GM12878 (cell line): ENCODE data around the gene THADA. TPM values are rescaled to one million over a fixed set of nuclear protein-coding genes. Genes with fewer than 3 reads are reported as not detected.

Experiments
- ATAC-seq: fragments of 200-7000 bp; cut with Tn5 transposase; 3 replicates; pipeline ENCODE4 v1.9.1; 2020; ENCODE audit warnings: mild to moderate bottlenecking, moderate library complexity
- BruUV-seq: library from RNA; stranded (reverse); fragments of 400-500 nt; replicated peaks from 2 replicates; lab custom pipeline; 2021; lab: Mats Ljungman, UMichigan
- CTCF ChIA-PET: fragments of 300-600 bp; sonication (Branson Sonifier 250); formaldehyde crosslinking; extraction: SDS; loops from one replicate; lab custom pipeline; 2021; ENCODE audit warnings: inconsistent platforms; lab: Yijun Ruan, JAX
- POLR2A ChIA-PET: fragments of 350-600 bp; formaldehyde crosslinking; extraction: SDS; loops from one replicate; lab custom pipeline; 2021; ENCODE audit warnings: inconsistent platforms; lab: Charles Lee
- RAD21 ChIA-PET: fragments of 300-600 bp; sonication (Branson Sonifier 250); formaldehyde crosslinking; loops from one replicate; lab custom pipeline; 2023; ENCODE audit warnings: antibody characterized with exemption; ENCODE audit not compliant: unreplicated experiment; lab: Charles Lee
- SMC1A ChIA-PET: fragments of 300-600 bp; sonication (Branson Sonifier 250); formaldehyde crosslinking; loops from one replicate; lab custom pipeline; 2023; ENCODE audit not compliant: unreplicated experiment, uncharacterized antibody; lab: Charles Lee
- DNase-seq: peaks from one replicate; pipeline ENCODE4 v3.0.0-alpha.2; 2011; ENCODE audit warnings: low read depth, low spot score
- FAIRE-seq: peaks from 3 replicates; lab custom pipeline; 2011; peaks lifted over from hg19 to GRCh38; lab: Jason Lieb, UNC
- H2AFZ ChIP-seq: 2 replicates; pipeline ENCODE4 v1.6.0; 2011; ENCODE audit warnings: low read depth, low read length, control low read depth; ENCODE audit not compliant: control insufficient read depth
- H3K27ac ChIP-seq: 2 replicates; pipeline ENCODE4 v1.5.1; 2011; ENCODE audit warnings: control low read depth; ENCODE audit not compliant: control insufficient read depth, insufficient read depth
- H3K27me3 ChIP-seq, 2 experiments: replicated peaks in 1 of 2; 2 replicates each; pipeline versions ENCODE4 v1.6.0 to v1.6.1; 2011; ENCODE audit warnings: low read length in 1 of 2; ENCODE audit not compliant: control insufficient read depth in 2 of 2, insufficient read depth in 2 of 2
- H3K36me3 ChIP-seq, 2 experiments: 2 replicates each; pipeline ENCODE4 v1.5.1; 2011; ENCODE audit warnings: low read length in 1 of 2; ENCODE audit not compliant: control insufficient read depth in 2 of 2, insufficient read depth in 2 of 2
- H3K4me1 ChIP-seq: 2 replicates; pipeline ENCODE4 v1.6.1; 2011; ENCODE audit warnings: mild to moderate bottlenecking, low read length, moderate library complexity, mixed read lengths; ENCODE audit not compliant: control insufficient read depth, insufficient read depth
- H3K4me2 ChIP-seq: 2 replicates; pipeline ENCODE4 v1.6.0; 2011; ENCODE audit warnings: control low read depth; ENCODE audit not compliant: control insufficient read depth, insufficient read depth
- H3K4me3 ChIP-seq: fragments of 200-600 bp; sonication (generic); 2 replicates; pipeline ENCODE4 v1.5.1; 2016
- H3K79me2 ChIP-seq: 2 replicates; pipeline ENCODE4 v1.6.0; 2011; ENCODE audit warnings: low read length; ENCODE audit not compliant: control insufficient read depth, insufficient read depth
- H3K9ac ChIP-seq: 2 replicates; pipeline ENCODE4 v1.8.0; 2011; ENCODE audit warnings: low read length, control low read depth, mixed read lengths; ENCODE audit not compliant: control insufficient read depth, insufficient read depth
- H3K9me3 ChIP-seq: replicated peaks from 3 replicates; pipeline ENCODE4 v1.5.1; 2011; ENCODE audit warnings: mild to moderate bottlenecking, low read length; ENCODE audit not compliant: control insufficient read depth, insufficient read depth
- H4K20me1 ChIP-seq: 2 replicates; pipeline ENCODE4 v1.6.0; 2011; ENCODE audit not compliant: control insufficient read depth, insufficient read depth
- ATF7 ChIP-seq: fragments of 450-650 bp; IDR thresholded peaks from 2 replicates; pipeline ENCODE4 v1.6.1; 2016; ENCODE audit warnings: low read depth, mild to moderate bottlenecking
- DPF2 ChIP-seq: fragments of 450-650 bp; IDR thresholded peaks from 2 replicates; pipeline ENCODE4 v1.6.1; 2017; ENCODE audit warnings: mild to moderate bottlenecking
- EGR1 ChIP-seq, 2 experiments: IDR thresholded peaks; 1 replicate in 1 of 2; 2 replicates in 1 of 2; pipeline ENCODE4 v1.6.1; 2011 to 2012; ENCODE audit warnings: low read depth in 2 of 2, low read length in 2 of 2, borderline replicate concordance in 1 of 2, mild to moderate bottlenecking in 1 of 2, moderate library complexity in 1 of 2
- HCFC1 ChIP-seq: fragments of 150-350 bp; IDR thresholded peaks from 2 replicates; pipeline ENCODE4 v1.6.1; 2014; ENCODE audit warnings: low read length
- HDGF ChIP-seq: fragments of 450-650 bp; IDR thresholded peaks from 2 replicates; pipeline ENCODE4 v1.6.1; 2016; ENCODE audit warnings: antibody characterized with exemption
- JUND ChIP-seq: IDR thresholded peaks from 2 replicates; pipeline ENCODE4 v1.6.1; 2012; ENCODE audit warnings: low read depth, mild to moderate bottlenecking, low read length, improper control_type of control experiment, moderate library complexity
- MEF2B ChIP-seq: fragments of 450-650 bp; IDR thresholded peaks from 2 replicates; pipeline ENCODE4 v1.6.1; 2018; ENCODE audit warnings: mild to moderate bottlenecking, moderate library complexity; ENCODE audit not compliant: partially characterized antibody, poor library complexity, severe bottlenecking
- MTA2 ChIP-seq: fragments of 450-650 bp; IDR thresholded peaks from 2 replicates; pipeline ENCODE4 v1.6.1; 2016; ENCODE audit warnings: low read depth, mild to moderate bottlenecking, moderate library complexity
- NBN ChIP-seq: fragments of 450-650 bp; IDR thresholded peaks from 2 replicates; pipeline ENCODE4 v1.6.1; 2016
- NR2C1 ChIP-seq: fragments of 450-650 bp; IDR thresholded peaks from 2 replicates; pipeline ENCODE4 v1.6.1; 2017; ENCODE audit warnings: antibody characterized with exemption, mild to moderate bottlenecking, moderate library complexity
- SUPT20H ChIP-seq: IDR thresholded peaks from 2 replicates; pipeline ENCODE4 v1.6.1; 2011; ENCODE audit warnings: low read depth, mild to moderate bottlenecking, low read length, moderate library complexity, borderline replicate concordance; ENCODE audit not compliant: control insufficient read depth
- WRNIP1 ChIP-seq: IDR thresholded peaks from 2 replicates; pipeline ENCODE4 v1.6.1; 2011; ENCODE audit warnings: low read depth, low read length, improper control_type of control experiment, borderline replicate concordance
- ZNF274 ChIP-seq: IDR thresholded peaks from one replicate; pipeline ENCODE4 v1.8.0; 2011; ENCODE audit not compliant: insufficient read length, insufficient read depth
- WGBS: methylation state at CpG from one replicate; pipeline ENCODE4 v1.1.6; 2016; ENCODE audit warnings: low lambda C conversion rate; ENCODE audit not compliant: insufficient replicate concordance, insufficient coverage; ENCODE audit errors: missing lambda C conversion rate; 5-methylcytosine and 5-hydroxymethylcytosine counted together
- in situ Hi-C: fragments of 300-500 bp; cut with MboI; formaldehyde crosslinking; loops from 9 replicates; pipeline ENCODE4 v1.14.3; 2018; ENCODE audit warnings: mixed read lengths
- intact Hi-C: fragments of 100-400 bp; cut with micrococcal nuclease; formaldehyde crosslinking; loops from one replicate; pipeline ENCODE4 v1.14.2; 2022; ENCODE audit not compliant: unreplicated experiment
- polyA plus RNA-seq, 11 experiments: library from polyadenylated mRNA; depleted of rRNA in 4 of 11; unstranded in 6 of 11; stranded (reverse) in 5 of 11; fragments of >200 nt; fragmentation: Nextera tagmentation in 4 of 11; fragmentation: Illumina TruSeq in 1 of 11; extraction: Ambion mirVana in 4 of 11; extraction: Trizol in 1 of 11; gene quantifications; 1 replicate in 1 of 11; 2 replicates in 10 of 11; pipeline versions ENCODE4 v1.2.1 to v1.2.3, GENCODE V29; 2011 to 2016; ENCODE audit warnings: inconsistent platforms in 2 of 11, missing spikeins in 2 of 11, low read depth in 1 of 11
- total RNA-seq, 4 experiments: library from RNA; depleted of rRNA in 3 of 4; stranded (reverse); fragments of >200 nt in 3 of 4; fragmentation: Illumina TruSeq in 1 of 4; extraction: Trizol in 1 of 4; gene quantifications; 2 replicates each; pipeline versions ENCODE4 v1.2.1 to v1.2.3, GENCODE V29; 2013 to 2021
- TF ChIP-seq, protein P1 (sequence below): fragments of 150-350 bp; IDR thresholded peaks from 2 replicates; pipeline ENCODE4 v1.6.1; 2014; ENCODE audit warnings: mild to moderate bottlenecking, low read depth, low read length
- TF ChIP-seq, protein P2 (sequence below), 3 experiments: IDR thresholded peaks in 2 of 3; conservative IDR thresholded peaks in 1 of 3; 2 replicates each; pipeline ENCODE4 v1.5.1; 2011; ENCODE audit warnings: low read depth in 3 of 3, low read length in 3 of 3, mild to moderate bottlenecking in 3 of 3, control low read depth in 2 of 3, moderate library complexity in 2 of 3, inconsistent platforms in 1 of 3, mixed read lengths in 1 of 3; ENCODE audit not compliant: control insufficient read depth in 2 of 3, insufficient read depth in 1 of 3; ENCODE audit errors: extremely low read depth in 1 of 3
- TF ChIP-seq, protein P3 (sequence below): fragments of 450-650 bp; conservative IDR thresholded peaks from 2 replicates; pipeline ENCODE4 v1.6.1; 2017; ENCODE audit warnings: mild to moderate bottlenecking, moderate library complexity

Gene THADA
- total and polyA plus RNA-seq, 10 of the 15 experiments (the other 5 are each of a cell fraction or from before 2014, with no cell fraction given), result 14.6 to 33.2 (median 23.2) TPM

DNA sequence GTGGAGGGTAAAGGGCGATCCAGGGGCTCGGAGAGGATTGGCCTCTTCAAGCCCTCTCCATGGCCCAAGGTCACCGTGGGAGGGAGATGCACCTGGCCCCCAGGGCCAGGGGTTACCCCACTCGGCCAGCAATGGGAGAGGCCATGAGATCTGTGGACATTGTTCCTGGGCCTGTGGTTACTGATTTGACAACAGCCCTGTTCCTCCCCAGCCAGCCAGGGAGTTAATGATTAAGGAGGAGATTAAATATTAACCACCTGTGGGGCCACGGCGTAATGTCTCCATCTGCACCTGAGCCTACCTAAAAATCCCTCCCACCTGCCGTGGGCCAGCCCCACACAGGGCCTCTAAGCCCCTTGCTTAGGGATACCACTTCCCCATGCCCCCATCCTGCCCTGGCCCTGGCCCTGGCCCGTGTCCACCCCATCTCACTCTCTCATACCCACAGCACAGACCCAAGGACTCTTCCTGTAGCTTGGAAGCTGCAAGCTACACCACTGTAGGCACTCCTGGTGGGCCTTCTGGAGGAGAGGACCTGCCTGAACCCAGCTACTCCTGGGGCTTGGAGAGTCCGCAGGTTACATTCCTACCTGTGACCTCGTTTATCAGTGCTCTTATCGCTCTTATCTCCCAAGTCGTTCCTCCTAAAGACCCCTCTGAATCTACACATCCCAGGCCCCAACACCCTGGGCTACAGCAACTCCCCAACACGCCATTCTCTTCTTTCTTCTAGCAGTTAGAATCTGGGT, 401.5 kb downstream of the THADA start:
- Histone ChIP-seq H3K4me2 (0 out of 2 replicates have a peak overlapping the region, but pooled peaks have one; percentile 5), H3K9ac (no peak overlapping the region), H4K20me1 (no peaks in the 10 kb centered on the region), H3K4me1 (peaks cover 17% of the 10 kb centered on the region), H3K27me3 (no peaks in the 10 kb centered on the region), H3K9me3 (no peaks in the 10 kb centered on the region), H3K27ac (no peak overlapping the region; the same call in 1 of the 2 replicates), H3K36me3 (no peaks in the 10 kb centered on the region), H3K4me3 (no peak overlapping the region), H3K79me2 (no peaks in the 10 kb centered on the region), H2AFZ (peak overlapping the region; percentile 12; the same call in 1 of the 2 replicates)
- ATAC-seq (peak; percentile 72), FAIRE-seq (no peak), DNase-seq (peak; percentile 53)
- ChIA-PET CTCF (interaction anchor here (0.7 to 4.2 kb wide), 9 partner anchors 14 to 291 kb away, joined by 3 to 26 read pairs (median 7); no protein-coding TSS in a partner anchor), POLR2A (interaction anchor here (0.7 to 4.3 kb wide), 8 partner anchors 19 to 32 kb away, joined by 3 to 30 read pairs (median 12); partner anchors contain the start of gene ZFP36L2), SMC1A (interaction anchor here (0.8 to 4.9 kb wide), 13 partner anchors 11 to 54 kb away, joined by 3 to 57 read pairs (median 4); partner anchors contain the start of gene ZFP36L2), RAD21 (interaction anchor here (0.7 to 3.9 kb wide), 15 partner anchors 12 to 384 kb away, joined by 3 to 41 read pairs (median 6); partner anchors contain the start of gene ZFP36L2)
- in situ Hi-C loops (no loop called here), intact Hi-C loops (loop anchor here (2.0 kb wide), 1 partner anchor 27 kb away; no protein-coding TSS in a partner anchor)
- WGBS, result 77% methylated on average over 13 of the region's 13 CpGs
- BruUV-seq, result no TSS peak
- TF ChIP-seq HDGF (peak; percentile 84; the same call in 1 of the 2 replicates), EGR1 (IDR thresholded peaks at IDR 0.05; ENCODE audit: borderline replicate concordance in 1 of 2, low read depth in 2 of 2, low read length in 2 of 2) (no peak), JUND (no peak), MEF2B (peak; percentile 30), WRNIP1 (no peak), DPF2 (peak; percentile 95), HCFC1 (no peak), MTA2 (peak; percentile 81), ZNF274 (no peak), NBN (peak; percentile 43), NR2C1 (peak; percentile 61), SUPT20H (no peak), ATF7 (peak; percentile 27; the same call in 1 of the 2 replicates)
- TF ChIP-seq, protein P1, sequence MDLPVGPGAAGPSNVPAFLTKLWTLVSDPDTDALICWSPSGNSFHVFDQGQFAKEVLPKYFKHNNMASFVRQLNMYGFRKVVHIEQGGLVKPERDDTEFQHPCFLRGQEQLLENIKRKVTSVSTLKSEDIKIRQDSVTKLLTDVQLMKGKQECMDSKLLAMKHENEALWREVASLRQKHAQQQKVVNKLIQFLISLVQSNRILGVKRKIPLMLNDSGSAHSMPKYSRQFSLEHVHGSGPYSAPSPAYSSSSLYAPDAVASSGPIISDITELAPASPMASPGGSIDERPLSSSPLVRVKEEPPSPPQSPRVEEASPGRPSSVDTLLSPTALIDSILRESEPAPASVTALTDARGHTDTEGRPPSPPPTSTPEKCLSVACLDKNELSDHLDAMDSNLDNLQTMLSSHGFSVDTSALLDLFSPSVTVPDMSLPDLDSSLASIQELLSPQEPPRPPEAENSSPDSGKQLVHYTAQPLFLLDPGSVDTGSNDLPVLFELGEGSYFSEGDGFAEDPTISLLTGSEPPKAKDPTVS, result no peak
- TF ChIP-seq, protein P2, sequence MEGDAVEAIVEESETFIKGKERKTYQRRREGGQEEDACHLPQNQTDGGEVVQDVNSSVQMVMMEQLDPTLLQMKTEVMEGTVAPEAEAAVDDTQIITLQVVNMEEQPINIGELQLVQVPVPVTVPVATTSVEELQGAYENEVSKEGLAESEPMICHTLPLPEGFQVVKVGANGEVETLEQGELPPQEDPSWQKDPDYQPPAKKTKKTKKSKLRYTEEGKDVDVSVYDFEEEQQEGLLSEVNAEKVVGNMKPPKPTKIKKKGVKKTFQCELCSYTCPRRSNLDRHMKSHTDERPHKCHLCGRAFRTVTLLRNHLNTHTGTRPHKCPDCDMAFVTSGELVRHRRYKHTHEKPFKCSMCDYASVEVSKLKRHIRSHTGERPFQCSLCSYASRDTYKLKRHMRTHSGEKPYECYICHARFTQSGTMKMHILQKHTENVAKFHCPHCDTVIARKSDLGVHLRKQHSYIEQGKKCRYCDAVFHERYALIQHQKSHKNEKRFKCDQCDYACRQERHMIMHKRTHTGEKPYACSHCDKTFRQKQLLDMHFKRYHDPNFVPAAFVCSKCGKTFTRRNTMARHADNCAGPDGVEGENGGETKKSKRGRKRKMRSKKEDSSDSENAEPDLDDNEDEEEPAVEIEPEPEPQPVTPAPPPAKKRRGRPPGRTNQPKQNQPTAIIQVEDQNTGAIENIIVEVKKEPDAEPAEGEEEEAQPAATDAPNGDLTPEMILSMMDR (IDR thresholded peaks at IDR 0.05 in 2 of 3, conservative IDR thresholded peaks at IDR 0.05 in 1 of 3; ENCODE audit: control insufficient read depth in 2 of 3, extremely low read depth in 1 of 3, insufficient read depth in 1 of 3, low read depth in 3 of 3, low read length in 3 of 3), result no peak
- TF ChIP-seq, protein P3, sequence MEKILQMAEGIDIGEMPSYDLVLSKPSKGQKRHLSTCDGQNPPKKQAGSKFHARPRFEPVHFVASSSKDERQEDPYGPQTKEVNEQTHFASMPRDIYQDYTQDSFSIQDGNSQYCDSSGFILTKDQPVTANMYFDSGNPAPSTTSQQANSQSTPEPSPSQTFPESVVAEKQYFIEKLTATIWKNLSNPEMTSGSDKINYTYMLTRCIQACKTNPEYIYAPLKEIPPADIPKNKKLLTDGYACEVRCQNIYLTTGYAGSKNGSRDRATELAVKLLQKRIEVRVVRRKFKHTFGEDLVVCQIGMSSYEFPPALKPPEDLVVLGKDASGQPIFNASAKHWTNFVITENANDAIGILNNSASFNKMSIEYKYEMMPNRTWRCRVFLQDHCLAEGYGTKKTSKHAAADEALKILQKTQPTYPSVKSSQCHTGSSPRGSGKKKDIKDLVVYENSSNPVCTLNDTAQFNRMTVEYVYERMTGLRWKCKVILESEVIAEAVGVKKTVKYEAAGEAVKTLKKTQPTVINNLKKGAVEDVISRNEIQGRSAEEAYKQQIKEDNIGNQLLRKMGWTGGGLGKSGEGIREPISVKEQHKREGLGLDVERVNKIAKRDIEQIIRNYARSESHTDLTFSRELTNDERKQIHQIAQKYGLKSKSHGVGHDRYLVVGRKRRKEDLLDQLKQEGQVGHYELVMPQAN, result peak; percentile 32; the same call in 1 of the 2 replicates
